NCI-H1092 treated with DMSO at 0.1 percent for 48 hours (cell line): ENCODE measurements around the gene TNS4.
A peak's percentile ranks its signal among the peaks of the same experiment; 100 is the strongest.

Experiments used
- DNase-seq: peaks from one replicate; lab custom pipeline; 2025; lab: John Stamatoyannopoulos, UW

The TNS4 gene

GRCh38 chr17:40515491-40516041 lies 14.1 kb upstream of the TNS4 start:
- DNase-seq = no peak

- no peak for DNase-seq
Observed at GRCh38 chr17:40515011-40515410, 13.6 kb upstream of the TNS4 start.

- DNase-seq = no peak
Observed at GRCh38 chr17:40514013-40514875, 12.8 kb upstream of the TNS4 start.

- no peak for DNase-seq
Observed at GRCh38 chr17:40511667-40512220, 10.3 kb upstream of the TNS4 start.

- DNase-seq = no peak
Observed at GRCh38 chr17:40511136-40511535, 9.7 kb upstream of the TNS4 start.

- no peak for DNase-seq
Observed at GRCh38 chr17:40510328-40510648, 8.9 kb upstream of the TNS4 start.

GRCh38 chr17:40509626-40510327 lies 8.4 kb upstream of the TNS4 start:
- no peak for DNase-seq

- no peak for DNase-seq
Observed at GRCh38 chr17:40506786-40507185, 5.4 kb upstream of the TNS4 start.

- DNase-seq = no peak
Observed at GRCh38 chr17:40503154-40503553, 1.7 kb upstream of the TNS4 start.

GRCh38 chr17:40502716-40503115 lies 1.3 kb upstream of the TNS4 start:
- DNase-seq = no peak

GRCh38 chr17:40500709-40501108 lies 714 bp downstream of the TNS4 start:
- DNase-seq = no peak

GRCh38 chr17:40500190-40500589 lies 1.2 kb downstream of the TNS4 start:
- no peak for DNase-seq

GRCh38 chr17:40499551-40500189 lies 1.8 kb downstream of the TNS4 start:
- DNase-seq = peak; percentile 27

- peak; percentile 9 for DNase-seq
Observed at GRCh38 chr17:40498281-40499084, 2.9 kb downstream of the TNS4 start.

- DNase-seq = no peak
Observed at GRCh38 chr17:40497695-40498094, 3.7 kb downstream of the TNS4 start.

GRCh38 chr17:40496634-40497420 lies 4.6 kb downstream of the TNS4 start:
- DNase-seq = no peak

GRCh38 chr17:40496170-40496569 lies 5.3 kb downstream of the TNS4 start:
- no peak for DNase-seq

- DNase-seq = no peak
Observed at GRCh38 chr17:40495140-40495539, 6.3 kb downstream of the TNS4 start.

GRCh38 chr17:40493697-40494096 lies 7.7 kb downstream of the TNS4 start:
- DNase-seq = no peak

GRCh38 chr17:40491486-40491885 lies 9.9 kb downstream of the TNS4 start:
- no peak for DNase-seq

- no peak for DNase-seq
Observed at GRCh38 chr17:40490982-40491381, 10.4 kb downstream of the TNS4 start.
